Mesodermal cell (in vitro differentiated cells): ENCODE results near the gene LBHD2.

Source experiments
- H3K27ac ChIP-seq: 2 replicates; pipeline ENCODE4 v1.7.0; 2013; ENCODE audit warnings: mild to moderate bottlenecking, low read depth, low read length, moderate library complexity; ENCODE audit not compliant: severe bottlenecking
- H3K36me3 ChIP-seq: 2 replicates; pipeline ENCODE4 v1.7.1; 2013; ENCODE audit warnings: mild to moderate bottlenecking, low read length, moderate library complexity; ENCODE audit not compliant: control insufficient read depth, insufficient read depth
- H3K4me1 ChIP-seq: one replicate; pipeline ENCODE4 v1.7.1; 2013; ENCODE audit warnings: mild to moderate bottlenecking, low read length; ENCODE audit not compliant: insufficient read depth, control insufficient read depth, poor library complexity, severe bottlenecking
- H3K4me3 ChIP-seq: 2 replicates; pipeline ENCODE4 v1.7.0; 2013; ENCODE audit warnings: low read length, control low read depth, mild to moderate bottlenecking; ENCODE audit not compliant: insufficient read depth, poor library complexity, severe bottlenecking; ENCODE audit errors: extremely low read depth
- H3K9me3 ChIP-seq: 2 replicates; pipeline ENCODE4 v1.7.1; 2013; ENCODE audit warnings: mild to moderate bottlenecking, low read length, moderate library complexity; ENCODE audit not compliant: control insufficient read depth
- WGBS, 2 experiments: methylation state at CpG; one replicate each; pipeline ENCODE4 v1.1.5; 2013; ENCODE audit warnings: missing lambda C conversion rate in 2 of 2; ENCODE audit not compliant: insufficient coverage in 2 of 2; 5-methylcytosine and 5-hydroxymethylcytosine counted together

The LBHD2 gene

DNA sequence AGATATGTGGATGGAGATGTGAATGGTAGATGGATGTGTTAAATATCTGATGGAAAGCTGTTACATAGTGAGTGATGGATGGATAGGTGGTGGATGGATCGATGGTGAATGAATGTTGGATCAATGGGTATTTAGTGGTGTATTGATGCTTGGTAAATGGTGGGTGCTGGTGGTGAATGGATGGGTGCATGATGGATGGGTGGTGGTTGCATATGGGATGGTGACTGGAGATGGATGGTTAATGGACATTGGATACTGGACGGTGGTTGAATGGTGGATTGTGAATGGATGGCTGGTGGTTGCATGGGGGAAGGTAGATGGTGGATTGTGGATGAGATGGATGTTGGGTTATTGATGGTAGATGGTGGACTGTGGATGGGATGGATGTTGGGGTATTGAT lies 2.1 kb upstream of the LBHD2 start:
- H3K4me1 ChIP-seq, result no peaks in the 10 kb centered on the region
- no peaks in the 10 kb centered on the region for H3K36me3 ChIP-seq
- H3K9me3 ChIP-seq, result no peaks in the 10 kb centered on the region
- 87 to 100% methylated on average over 2 of the region's 2 CpGs for WGBS, 2 experiments
- no peak overlapping the region for H3K4me3 ChIP-seq
- no peak overlapping the region for H3K27ac ChIP-seq

DNA sequence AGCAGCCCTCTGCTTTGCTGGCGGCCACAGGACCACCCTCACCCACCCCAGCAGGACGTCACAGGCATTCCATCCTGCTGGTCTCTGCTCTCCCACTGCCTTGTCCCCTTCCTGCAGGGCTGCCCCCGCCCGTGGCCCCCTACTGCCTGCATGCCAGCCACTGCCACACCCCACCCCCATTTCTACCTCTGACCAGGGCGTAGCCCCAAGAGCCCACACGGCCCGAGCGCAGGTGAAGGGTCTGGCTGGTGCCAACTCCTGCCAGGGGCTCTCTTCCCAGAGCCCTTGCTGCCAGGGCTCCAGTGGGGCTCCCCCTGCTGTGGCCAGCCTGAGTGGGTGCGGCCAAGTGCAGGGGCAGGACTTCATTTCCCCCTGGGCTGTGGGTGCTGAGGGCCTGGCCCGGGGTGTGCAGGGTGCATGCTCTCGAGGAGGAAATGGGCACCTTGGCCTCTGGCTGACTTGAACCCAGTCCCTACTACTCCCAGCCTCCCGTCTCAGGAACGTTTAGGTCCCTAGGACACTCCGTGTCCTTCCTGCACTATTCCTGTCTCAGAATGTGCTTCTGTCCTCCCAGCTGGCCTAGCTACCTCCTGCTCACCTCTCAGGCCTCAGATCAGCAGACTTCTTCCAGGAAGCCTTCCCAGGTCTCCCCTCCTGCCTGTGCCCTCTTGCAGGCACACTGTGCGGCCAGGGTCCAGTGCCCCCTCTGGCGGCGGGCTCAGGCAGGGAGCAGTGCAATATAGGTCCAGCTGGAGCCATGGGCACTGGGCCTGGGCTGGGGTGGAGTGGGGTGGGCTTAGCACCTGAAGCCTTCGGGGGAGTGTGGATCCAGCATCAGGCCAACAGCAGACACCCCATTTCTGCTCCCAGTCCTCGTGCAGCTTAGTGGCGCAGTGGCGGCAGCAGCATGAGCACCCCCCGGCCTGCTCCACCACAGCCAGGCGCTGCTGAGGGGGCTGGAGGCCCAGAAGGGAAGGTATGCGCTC lies 1.4 kb downstream of the LBHD2 start:
- H3K9me3 ChIP-seq, result no peaks in the 10 kb centered on the region
- H3K4me1 ChIP-seq, result no peaks in the 10 kb centered on the region
- 86 to 94% methylated on average over 15 to 20 of the region's 24 CpGs for WGBS, 2 experiments
- no peaks in the 10 kb centered on the region for H3K36me3 ChIP-seq
- no peak overlapping the region for H3K4me3 ChIP-seq
- H3K27ac ChIP-seq, result no peak overlapping the region

DNA sequence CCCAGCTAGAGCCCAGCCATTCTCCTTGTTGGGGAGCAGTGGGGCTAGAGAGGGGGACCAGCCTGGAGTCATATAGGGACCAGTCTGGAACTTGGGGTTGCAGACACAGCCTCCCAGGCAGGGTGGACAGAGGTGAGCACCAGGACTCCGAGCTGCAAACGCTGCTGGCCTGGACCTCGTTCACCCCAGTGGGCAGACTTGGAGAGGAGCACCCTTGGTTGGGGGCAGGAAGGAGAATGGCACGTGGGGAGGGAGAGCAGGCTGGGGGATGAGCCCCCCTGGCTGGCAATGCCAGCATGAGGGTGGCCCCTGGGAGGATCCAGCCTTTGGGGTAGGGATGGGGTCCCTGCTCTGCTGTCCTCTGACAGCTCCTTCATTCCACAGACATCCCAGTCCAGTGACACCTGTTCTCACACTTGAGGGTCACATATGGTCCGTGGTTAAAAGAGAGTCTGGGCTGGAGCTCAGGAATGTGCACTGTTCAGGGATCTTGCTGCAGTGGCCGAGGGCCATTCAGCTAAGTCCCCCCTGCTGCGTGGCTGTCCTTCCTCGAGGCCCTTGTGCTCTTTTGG lies 2.8 kb downstream of the LBHD2 start:
- no peaks in the 10 kb centered on the region for H3K9me3 ChIP-seq
- no peaks in the 10 kb centered on the region for H3K36me3 ChIP-seq
- WGBS, 2 experiments, result 78 to 89% methylated on average over 7 to 8 of the region's 8 CpGs
- H3K27ac ChIP-seq, result no peak overlapping the region
- H3K4me1 ChIP-seq, result peaks cover 6% of the 10 kb centered on the region
- H3K4me3 ChIP-seq, result no peak overlapping the region

DNA sequence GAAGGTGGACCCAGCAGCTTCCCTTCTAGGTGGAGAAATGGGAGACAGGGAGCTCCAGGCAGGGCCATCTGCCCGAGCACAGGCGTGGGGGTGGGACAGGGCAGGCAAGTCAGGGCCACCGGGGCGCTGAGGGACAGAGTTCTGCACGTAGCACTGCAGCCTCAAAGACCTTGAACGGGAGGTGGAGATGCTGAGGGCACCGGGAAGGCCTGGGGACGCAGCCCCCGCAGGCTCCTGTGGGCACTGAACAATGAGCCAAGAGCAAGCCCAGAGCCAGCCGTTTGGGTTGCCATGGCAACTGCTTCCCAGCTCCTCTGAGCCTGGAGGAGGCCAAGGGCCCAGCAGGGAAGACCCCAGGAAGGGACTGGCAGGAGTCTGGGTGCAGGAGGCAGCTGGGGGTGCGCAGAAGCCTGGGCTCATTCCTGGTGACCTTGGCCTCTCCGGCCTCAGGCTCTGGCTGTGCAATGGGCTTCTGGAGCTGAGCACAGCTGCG lies 3.4 kb downstream of the LBHD2 start:
- no peak overlapping the region for H3K27ac ChIP-seq
- no peak overlapping the region for H3K4me3 ChIP-seq
- H3K9me3 ChIP-seq, result no peaks in the 10 kb centered on the region
- 56 to 71% methylated on average over 13 of the region's 13 CpGs for WGBS, 2 experiments
- peaks cover 6% of the 10 kb centered on the region for H3K4me1 ChIP-seq
- no peaks in the 10 kb centered on the region for H3K36me3 ChIP-seq

DNA sequence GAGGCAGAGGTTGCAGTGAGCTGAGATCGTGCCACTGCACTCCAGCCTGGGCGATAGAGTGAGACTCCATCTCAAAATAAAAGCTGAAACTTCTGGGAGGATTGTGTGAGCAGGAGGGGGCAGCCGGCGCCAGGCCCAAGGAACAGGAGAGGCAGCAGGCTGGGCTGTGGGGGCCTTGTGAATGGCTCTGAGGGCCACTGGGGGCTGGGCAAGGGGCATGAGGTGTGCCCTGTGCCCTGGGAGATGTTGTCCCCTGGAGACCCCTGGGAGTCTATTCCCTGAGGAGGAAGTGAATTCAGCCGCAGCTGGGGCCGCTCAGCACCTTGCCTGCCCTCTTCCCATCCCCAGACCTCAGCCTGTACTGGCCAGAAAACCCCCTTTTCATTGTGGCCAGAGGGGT lies 4.9 kb downstream of the LBHD2 start:
- 87 to 91% methylated on average over 2 to 6 of the region's 6 CpGs for WGBS, 2 experiments
- Histone ChIP-seq H3K27ac (no peak overlapping the region), H3K4me1 (peaks cover 6% of the 10 kb centered on the region), H3K4me3 (no peak overlapping the region), H3K9me3 (no peaks in the 10 kb centered on the region), H3K36me3 (no peaks in the 10 kb centered on the region)

DNA sequence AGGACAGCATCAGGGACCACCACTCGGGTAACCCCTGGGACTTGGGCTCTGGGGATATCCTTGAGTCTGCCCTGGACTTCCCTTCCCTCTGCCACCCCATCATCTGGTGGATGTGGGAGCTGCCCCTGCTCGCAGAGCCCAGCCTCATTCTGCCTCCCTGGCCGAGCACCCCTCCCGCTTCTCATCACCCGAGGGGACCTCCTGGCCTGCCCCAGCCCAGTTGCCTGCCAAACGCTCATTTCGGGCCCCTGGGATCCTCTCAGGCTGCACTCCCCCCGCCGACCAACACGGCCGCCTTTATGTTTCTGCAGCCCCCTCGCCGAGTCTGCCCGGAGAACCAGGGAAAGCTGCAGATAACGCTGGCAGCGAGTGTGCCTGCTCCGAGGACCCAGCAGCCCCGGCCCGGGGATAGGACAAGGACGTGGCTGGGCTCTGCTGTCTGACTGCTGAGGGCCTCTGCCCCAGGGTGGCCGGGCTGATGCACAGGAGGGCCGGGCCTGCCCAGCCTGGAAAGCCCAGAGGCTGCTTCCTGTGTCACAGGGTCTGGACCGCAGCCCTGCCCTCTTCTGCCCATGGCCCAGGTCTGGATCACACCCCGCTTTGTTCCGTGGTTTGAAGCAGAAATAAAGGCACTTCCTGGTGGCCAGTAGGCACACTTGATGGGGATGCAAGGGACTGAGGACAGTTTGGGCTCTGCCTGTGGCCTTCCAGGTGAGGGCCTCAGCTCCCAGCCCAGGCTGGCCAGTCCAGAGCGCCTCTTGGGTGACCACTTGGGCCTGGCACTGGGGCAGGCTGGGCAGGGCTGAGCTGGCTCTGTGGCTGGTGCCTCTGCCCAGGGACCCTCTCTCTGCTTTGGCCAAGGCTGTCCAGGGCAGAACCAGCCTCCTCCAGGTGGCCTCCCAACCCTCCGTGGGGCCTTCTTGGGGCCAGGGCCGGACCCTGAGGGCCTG lies 5.7 kb downstream of the LBHD2 start:
- H3K36me3 ChIP-seq, result no peaks in the 10 kb centered on the region
- no peak overlapping the region for H3K4me3 ChIP-seq
- 86 to 88% methylated on average over 20 to 27 of the region's 28 CpGs for WGBS, 2 experiments
- no peak overlapping the region for H3K27ac ChIP-seq
- no peaks in the 10 kb centered on the region for H3K9me3 ChIP-seq
- H3K4me1 ChIP-seq, result peaks cover 6% of the 10 kb centered on the region

DNA sequence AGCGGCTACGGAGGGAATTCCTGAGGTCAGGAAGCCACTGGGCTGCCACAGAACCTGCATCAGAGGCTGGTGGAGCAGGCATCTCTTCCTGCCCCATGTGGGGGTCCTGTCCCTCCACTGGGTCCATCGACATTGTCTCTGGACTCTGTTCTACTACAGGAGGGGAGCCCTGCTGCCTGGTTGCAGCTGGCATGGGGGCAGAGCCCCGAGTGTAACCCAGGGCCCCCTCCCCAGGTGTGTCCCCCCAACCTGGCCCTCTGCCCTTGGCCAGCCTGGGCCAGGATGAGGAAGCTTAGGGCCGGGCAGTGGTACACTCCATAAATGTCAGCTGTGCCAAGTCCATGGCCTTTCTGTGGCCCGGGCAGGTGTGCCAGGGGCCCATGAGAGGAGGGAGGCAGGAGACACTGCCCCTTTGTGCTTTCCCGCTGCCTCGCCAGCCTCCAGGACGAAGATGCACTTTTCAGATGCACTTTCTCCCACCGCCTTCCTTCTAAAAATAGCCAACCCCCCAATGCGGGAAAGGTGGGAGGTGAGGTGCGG lies 6.5 kb downstream of the LBHD2 start:
- WGBS, 2 experiments, result 89 to 93% methylated on average over 7 to 11 of the region's 12 CpGs
- Histone ChIP-seq H3K27ac (no peak overlapping the region), H3K9me3 (no peaks in the 10 kb centered on the region), H3K36me3 (no peaks in the 10 kb centered on the region), H3K4me1 (peaks cover 6% of the 10 kb centered on the region), H3K4me3 (no peak overlapping the region)

DNA sequence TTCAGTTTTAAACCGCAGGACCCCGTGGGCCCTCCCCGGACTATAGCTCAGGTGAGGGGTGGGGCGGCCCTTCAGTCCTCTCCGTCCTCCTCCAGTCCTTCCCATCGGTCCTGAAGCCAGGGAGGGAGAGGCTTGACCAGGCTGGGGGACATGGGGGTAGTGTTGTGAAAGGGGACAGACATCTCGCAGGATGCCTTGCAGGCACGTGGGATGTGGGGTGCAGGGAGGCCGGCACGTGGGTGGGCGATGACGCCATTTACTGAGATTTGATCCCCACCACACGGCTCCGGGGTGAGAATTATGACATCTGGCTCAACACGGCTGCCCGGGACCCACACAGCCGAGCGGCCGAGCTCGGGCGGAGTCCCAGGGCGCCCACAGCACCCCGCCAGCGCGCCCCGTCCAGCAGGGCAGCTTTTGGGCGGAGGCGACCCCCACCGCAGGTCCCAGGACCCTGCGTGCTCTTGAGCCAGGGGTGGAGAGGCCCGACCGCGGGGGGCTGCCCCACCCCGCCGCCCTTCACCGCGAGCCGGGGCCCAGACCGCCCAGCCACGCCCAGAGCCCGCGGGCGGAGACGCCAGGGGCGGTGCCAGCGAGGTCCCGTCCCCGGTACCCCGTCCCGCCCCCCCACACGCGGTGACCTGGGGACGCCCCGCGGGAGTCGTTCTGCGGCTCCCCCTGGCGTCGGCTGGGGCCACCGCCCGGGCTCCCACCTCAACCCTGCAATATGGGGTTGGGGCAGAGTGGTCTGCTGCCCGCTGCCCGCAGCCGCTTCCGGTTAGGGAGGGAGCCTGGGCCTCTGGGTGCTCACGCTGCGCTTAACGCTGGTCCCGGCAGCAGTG lies 7.3 kb downstream of the LBHD2 start:
- H3K4me1 ChIP-seq, result peaks cover 6% of the 10 kb centered on the region
- 26 to 31% methylated on average over 25 to 61 of the region's 69 CpGs for WGBS, 2 experiments
- H3K36me3 ChIP-seq, result no peaks in the 10 kb centered on the region
- H3K9me3 ChIP-seq, result no peaks in the 10 kb centered on the region
- H3K27ac ChIP-seq, result no peak overlapping the region
- peak overlapping the region; percentile 23 for H3K4me3 ChIP-seq

DNA sequence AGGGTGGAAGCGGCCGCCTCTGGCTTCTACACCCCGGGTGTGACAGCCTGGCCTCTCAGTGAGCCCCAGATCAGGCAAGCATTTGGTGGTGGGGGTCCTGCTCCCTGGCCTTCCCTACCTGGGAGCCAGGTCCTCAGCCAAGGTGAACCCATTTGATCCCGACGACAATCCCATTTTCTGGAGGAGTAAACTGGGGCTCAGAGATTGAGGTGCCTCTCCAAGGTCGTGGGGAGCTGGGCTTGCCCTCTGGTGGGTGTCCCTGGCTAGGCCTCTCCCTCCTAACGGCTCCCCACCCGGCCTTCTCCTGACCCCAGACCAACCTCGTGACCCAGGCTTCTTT lies 7.8 kb downstream of the LBHD2 start:
- Histone ChIP-seq H3K36me3 (no peaks in the 10 kb centered on the region), H3K4me1 (peaks cover 6% of the 10 kb centered on the region), H3K4me3 (no peak overlapping the region), H3K9me3 (no peaks in the 10 kb centered on the region), H3K27ac (no peak overlapping the region)
- 70 to 86% methylated on average over 3 to 4 of the region's 9 CpGs for WGBS, 2 experiments
